ENCODE data around the gene OSBP.

DNA sequence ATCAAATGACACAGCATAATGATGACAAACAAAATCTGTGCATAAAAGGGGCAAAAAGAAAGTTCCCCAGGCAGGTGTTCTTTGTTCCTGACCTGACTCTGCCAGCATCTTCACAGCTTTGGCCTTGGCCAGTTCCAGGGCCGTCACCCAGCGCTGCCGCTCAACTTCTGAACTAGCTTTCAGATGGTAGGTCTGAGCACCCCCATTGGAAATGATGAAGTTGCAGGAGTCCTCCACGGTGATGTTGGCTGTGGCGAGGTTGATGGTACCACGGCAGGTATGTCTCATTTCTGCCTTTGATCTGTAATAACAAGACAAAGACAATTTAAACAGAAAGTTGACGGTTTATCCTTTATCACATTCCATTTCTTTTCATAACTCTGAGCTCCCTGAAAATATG lies 5.3 kb downstream of the OSBP start:
- TF ChIP-seq, protein P1, sequence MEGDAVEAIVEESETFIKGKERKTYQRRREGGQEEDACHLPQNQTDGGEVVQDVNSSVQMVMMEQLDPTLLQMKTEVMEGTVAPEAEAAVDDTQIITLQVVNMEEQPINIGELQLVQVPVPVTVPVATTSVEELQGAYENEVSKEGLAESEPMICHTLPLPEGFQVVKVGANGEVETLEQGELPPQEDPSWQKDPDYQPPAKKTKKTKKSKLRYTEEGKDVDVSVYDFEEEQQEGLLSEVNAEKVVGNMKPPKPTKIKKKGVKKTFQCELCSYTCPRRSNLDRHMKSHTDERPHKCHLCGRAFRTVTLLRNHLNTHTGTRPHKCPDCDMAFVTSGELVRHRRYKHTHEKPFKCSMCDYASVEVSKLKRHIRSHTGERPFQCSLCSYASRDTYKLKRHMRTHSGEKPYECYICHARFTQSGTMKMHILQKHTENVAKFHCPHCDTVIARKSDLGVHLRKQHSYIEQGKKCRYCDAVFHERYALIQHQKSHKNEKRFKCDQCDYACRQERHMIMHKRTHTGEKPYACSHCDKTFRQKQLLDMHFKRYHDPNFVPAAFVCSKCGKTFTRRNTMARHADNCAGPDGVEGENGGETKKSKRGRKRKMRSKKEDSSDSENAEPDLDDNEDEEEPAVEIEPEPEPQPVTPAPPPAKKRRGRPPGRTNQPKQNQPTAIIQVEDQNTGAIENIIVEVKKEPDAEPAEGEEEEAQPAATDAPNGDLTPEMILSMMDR (conservative IDR thresholded peaks at IDR 0.05; ENCODE audit: low read depth, low read length), result no peak
- TF ChIP-seq EZH2phosphoT487 (IDR thresholded peaks at IDR 0.05; ENCODE audit: borderline replicate concordance, low read length) (no peak), EZH2 (IDR thresholded peaks at IDR 0.05; ENCODE audit: low read length, unreplicated experiment) (no peak)
